H1 (cell line): ENCODE data around the gene LMBR1.

Source experiments
- CEBPB ChIP-seq: IDR thresholded peaks from 2 replicates; pipeline ENCODE4 v1.6.1; 2012; ENCODE audit warnings: low read depth, low read length
- CHD7 ChIP-seq: fragments of 300-600 bp; sonication (generic); IDR thresholded peaks from 2 replicates; pipeline ENCODE4 v1.7.1; 2012; ENCODE audit warnings: low read length, moderate library complexity, mild to moderate bottlenecking, inconsistent platforms; ENCODE audit not compliant: insufficient replicate concordance
- CREB1 ChIP-seq: IDR thresholded peaks from 2 replicates; pipeline ENCODE4 v1.6.1; 2012; ENCODE audit warnings: inconsistent platforms
- CTCF ChIP-seq, 3 experiments: IDR thresholded peaks; 1 replicate in 2 of 3; 2 replicates in 1 of 3; pipeline versions ENCODE4 v1.5.1 to v1.6.1; 2011; ENCODE audit warnings: low read length in 3 of 3, mild to moderate bottlenecking in 3 of 3, inconsistent platforms in 2 of 3, low read depth in 1 of 3, moderate library complexity in 1 of 3; ENCODE audit not compliant: insufficient read depth in 1 of 3; ENCODE audit errors: control extremely low read depth in 1 of 3
- EGR1 ChIP-seq: IDR thresholded peaks from 2 replicates; pipeline ENCODE4 v1.6.1; 2011; ENCODE audit warnings: low read depth, low read length, borderline replicate concordance
- POLR2A ChIP-seq, 2 experiments: IDR thresholded peaks; 1 replicate in 1 of 2; 2 replicates in 1 of 2; pipeline ENCODE4 v1.6.1; 2011; ENCODE audit warnings: low read depth in 2 of 2, low read length in 2 of 2, mild to moderate bottlenecking in 2 of 2; ENCODE audit errors: control extremely low read depth in 1 of 2
- SIRT6 ChIP-seq: IDR thresholded peaks from one replicate; pipeline ENCODE4 v1.7.1; 2012; ENCODE audit warnings: low read length, inconsistent platforms
- SP1 ChIP-seq: IDR thresholded peaks from 2 replicates; pipeline ENCODE4 v1.6.1; 2011; ENCODE audit warnings: low read depth, low read length
- USF2 ChIP-seq: IDR thresholded peaks from 2 replicates; pipeline ENCODE4 v1.6.1; 2011; ENCODE audit warnings: low read length, improper control_type of control experiment
- TF ChIP-seq, protein P1 (sequence below): IDR thresholded peaks from 2 replicates; pipeline ENCODE4 v1.6.1; 2012; ENCODE audit warnings: low read length, inconsistent platforms

DNA sequence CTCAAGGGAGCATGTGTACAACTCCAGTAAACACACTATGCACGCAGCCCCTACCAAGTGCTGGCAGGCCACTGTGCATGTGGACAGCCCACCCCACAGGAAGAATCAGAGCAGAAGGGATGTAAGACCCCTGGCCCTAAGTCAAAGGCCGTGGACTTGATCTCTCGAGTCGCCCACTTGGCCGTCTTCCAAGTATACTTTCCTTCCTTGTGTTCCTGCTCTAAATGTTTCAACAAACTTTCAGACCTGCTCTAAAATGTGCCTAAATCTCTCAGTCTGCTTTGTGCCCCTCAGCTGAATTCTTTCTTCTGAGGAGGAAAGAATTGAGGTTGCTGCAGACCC is 35.4 kb upstream of the LMBR1 start:
- TF ChIP-seq POLR2A (IDR thresholded peaks at IDR 0.05; ENCODE audit: control extremely low read depth in 1 of 2, low read depth in 2 of 2, low read length in 2 of 2) = no peak
- TF ChIP-seq, protein P1, sequence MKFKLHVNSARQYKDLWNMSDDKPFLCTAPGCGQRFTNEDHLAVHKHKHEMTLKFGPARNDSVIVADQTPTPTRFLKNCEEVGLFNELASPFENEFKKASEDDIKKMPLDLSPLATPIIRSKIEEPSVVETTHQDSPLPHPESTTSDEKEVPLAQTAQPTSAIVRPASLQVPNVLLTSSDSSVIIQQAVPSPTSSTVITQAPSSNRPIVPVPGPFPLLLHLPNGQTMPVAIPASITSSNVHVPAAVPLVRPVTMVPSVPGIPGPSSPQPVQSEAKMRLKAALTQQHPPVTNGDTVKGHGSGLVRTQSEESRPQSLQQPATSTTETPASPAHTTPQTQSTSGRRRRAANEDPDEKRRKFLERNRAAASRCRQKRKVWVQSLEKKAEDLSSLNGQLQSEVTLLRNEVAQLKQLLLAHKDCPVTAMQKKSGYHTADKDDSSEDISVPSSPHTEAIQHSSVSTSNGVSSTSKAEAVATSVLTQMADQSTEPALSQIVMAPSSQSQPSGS = no peak
- TF ChIP-seq CEBPB = no peak
- TF ChIP-seq USF2 = no peak
- TF ChIP-seq EGR1 = no peak
- TF ChIP-seq CREB1 = no peak
- TF ChIP-seq SIRT6 = no peak
- TF ChIP-seq CTCF (IDR thresholded peaks at IDR 0.05; ENCODE audit: control extremely low read depth in 1 of 3, insufficient read depth in 1 of 3, low read depth in 1 of 3, low read length in 3 of 3) = no peak
- no peak for TF ChIP-seq CHD7
- TF ChIP-seq SP1 = no peak
